ENCODE measurements around the gene SALL4.
A peak's percentile ranks its signal among the peaks of the same experiment; 100 is the strongest.

The SALL4 gene

GRCh38 chr20:51791626-51792025, 10.7 kb downstream of the SALL4 start:
- H3K9ac ChIP-seq (ENCODE audit: low read depth, low read length, poor library complexity, severe bottlenecking): no peak overlapping the region
- H3F3A ChIP-seq (ENCODE audit: low read depth): no peaks in the 10 kb centered on the region
- no peaks in the 10 kb centered on the region for H3K27me3 ChIP-seq (ENCODE audit: insufficient read depth, low read length, poor library complexity, severe bottlenecking)
- H2AFZ ChIP-seq (ENCODE audit: low read length): no peak overlapping the region
- H3K9me3 ChIP-seq (ENCODE audit: insufficient read depth, low read depth, low read length): no peaks in the 10 kb centered on the region
- H3K9me2 ChIP-seq (replicated peaks; ENCODE audit: low read depth, low read length): no peaks in the 10 kb centered on the region; the same call in 1 of the 2 replicates
- no peaks in the 10 kb centered on the region for H3K79me2 ChIP-seq (ENCODE audit: insufficient read depth, low read length)
- no peak overlapping the region for H3K4me2 ChIP-seq (ENCODE audit: low read depth, low read length, poor library complexity, severe bottlenecking)
- H3K36me3 ChIP-seq (ENCODE audit: insufficient read depth, low read length): no peaks in the 10 kb centered on the region
- no peaks in the 10 kb centered on the region for H3K4me1 ChIP-seq (ENCODE audit: insufficient read depth, low read length, poor library complexity, severe bottlenecking)
- H3K4me3 ChIP-seq (ENCODE audit: low read length, poor library complexity, severe bottlenecking): no peak overlapping the region
- TF ChIP-seq EZH2phosphoT487 (IDR thresholded peaks at IDR 0.05; ENCODE audit: borderline replicate concordance) (no peak), CTCF (conservative IDR thresholded peaks at IDR 0.05; ENCODE audit: low read length) (no peak)
- no peaks in the 10 kb centered on the region for H4K20me1 ChIP-seq (ENCODE audit: insufficient read depth, low read length, poor library complexity, severe bottlenecking)

GRCh38 chr20:51790256-51790655, 12.1 kb downstream of the SALL4 start:
- Histone ChIP-seq H3K79me2 (ENCODE audit: insufficient read depth, low read length) (no peaks in the 10 kb centered on the region), H3K9me3 (ENCODE audit: insufficient read depth, low read depth, low read length) (no peaks in the 10 kb centered on the region), H3F3A (ENCODE audit: low read depth) (no peaks in the 10 kb centered on the region), H4K20me1 (ENCODE audit: insufficient read depth, low read length, poor library complexity, severe bottlenecking) (no peaks in the 10 kb centered on the region), H3K4me3 (ENCODE audit: low read length, poor library complexity, severe bottlenecking) (no peak overlapping the region), H2AFZ (ENCODE audit: low read length) (no peak overlapping the region), H3K9ac (ENCODE audit: low read depth, low read length, poor library complexity, severe bottlenecking) (no peak overlapping the region), H3K4me1 (ENCODE audit: insufficient read depth, low read length, poor library complexity, severe bottlenecking) (no peaks in the 10 kb centered on the region), H3K9me2 (replicated peaks; ENCODE audit: low read depth, low read length) (no peaks in the 10 kb centered on the region; the same call in 1 of the 2 replicates), H3K4me2 (ENCODE audit: low read depth, low read length, poor library complexity, severe bottlenecking) (no peak overlapping the region), H3K36me3 (ENCODE audit: insufficient read depth, low read length) (no peaks in the 10 kb centered on the region), H3K27me3 (ENCODE audit: insufficient read depth, low read length, poor library complexity, severe bottlenecking) (no peaks in the 10 kb centered on the region)
- TF ChIP-seq CTCF (conservative IDR thresholded peaks at IDR 0.05; ENCODE audit: low read length) (no peak), EZH2phosphoT487 (IDR thresholded peaks at IDR 0.05; ENCODE audit: borderline replicate concordance) (no peak)

- no peak for TF ChIP-seq CTCF (conservative IDR thresholded peaks at IDR 0.05; ENCODE audit: low read length)
- no peak for TF ChIP-seq EZH2phosphoT487 (IDR thresholded peaks at IDR 0.05; ENCODE audit: borderline replicate concordance)
- H3K79me2 ChIP-seq (ENCODE audit: insufficient read depth, low read length): no peaks in the 10 kb centered on the region
- H3K9ac ChIP-seq (ENCODE audit: low read depth, low read length, poor library complexity, severe bottlenecking): no peak overlapping the region
- no peaks in the 10 kb centered on the region; the same call in 1 of the 2 replicates for H3K9me2 ChIP-seq (replicated peaks; ENCODE audit: low read depth, low read length)
- no peaks in the 10 kb centered on the region for H3K9me3 ChIP-seq (ENCODE audit: insufficient read depth, low read depth, low read length)
- 0 out of 2 replicates have a peak overlapping the region, but pooled peaks have one; percentile 8 for H2AFZ ChIP-seq (ENCODE audit: low read length)
- H3K4me1 ChIP-seq (ENCODE audit: insufficient read depth, low read length, poor library complexity, severe bottlenecking): no peaks in the 10 kb centered on the region
- H3K27me3 ChIP-seq (ENCODE audit: insufficient read depth, low read length, poor library complexity, severe bottlenecking): no peaks in the 10 kb centered on the region
- H3K4me2 ChIP-seq (ENCODE audit: low read depth, low read length, poor library complexity, severe bottlenecking): no peak overlapping the region
- H4K20me1 ChIP-seq (ENCODE audit: insufficient read depth, low read length, poor library complexity, severe bottlenecking): no peaks in the 10 kb centered on the region
- H3K4me3 ChIP-seq (ENCODE audit: low read length, poor library complexity, severe bottlenecking): no peak overlapping the region
- H3K36me3 ChIP-seq (ENCODE audit: insufficient read depth, low read length): no peaks in the 10 kb centered on the region
- no peaks in the 10 kb centered on the region for H3F3A ChIP-seq (ENCODE audit: low read depth)
These were observed 12.9 kb downstream of the SALL4 start for GRCh38 chr20:51789434-51789833.
